ACHN (cell line): ENCODE data around the gene MRFAP1L1.
"Not testable (repeated sequence)": the region's sequence is repeated elsewhere in the genome, so short reads cannot be mapped to it uniquely, and the experiment has no call there.

Experiments used
- DNase-seq: peaks from one replicate; pipeline ENCODE4 v3.0.0-alpha.2; 2015
- in situ Hi-C: cut with HindIII; loops from 2 replicates; pipeline ENCODE4 v1.10.0; 2017; ENCODE audit warnings: low sequenced_read_pairs, low pct_ligation_motif_present, low pct_unique_long_range_greater_than_20kb

MRFAP1L1 gene

GRCh38 chr4:6740347-6740746 is 30.7 kb upstream of the MRFAP1L1 start:
- no peak for DNase-seq
- in situ Hi-C loops, result no loop called here

- in situ Hi-C loops, result no loop called here
- DNase-seq, result no peak
Measured at GRCh38 chr4:6739920-6740319, 30.3 kb upstream of the MRFAP1L1 start.

- no peak for DNase-seq
- in situ Hi-C loops, result no loop called here
Measured at GRCh38 chr4:6734165-6734786, 24.6 kb upstream of the MRFAP1L1 start.

- in situ Hi-C loops, result no loop called here
- DNase-seq, result no peak
Measured at GRCh38 chr4:6733358-6734164, 23.9 kb upstream of the MRFAP1L1 start.

- in situ Hi-C loops, result no loop called here
- DNase-seq, result peak; percentile 70
Measured at GRCh38 chr4:6732441-6733357, 23.0 kb upstream of the MRFAP1L1 start.

- in situ Hi-C loops, result no loop called here
- DNase-seq, result no peak
Measured at GRCh38 chr4:6731780-6732179, 22.1 kb upstream of the MRFAP1L1 start.

GRCh38 chr4:6731318-6731675 is 21.6 kb upstream of the MRFAP1L1 start:
- in situ Hi-C loops, result no loop called here
- DNase-seq, result no peak

- in situ Hi-C loops, result no loop called here
- DNase-seq, result no peak
Measured at GRCh38 chr4:6730603-6731317, 21.1 kb upstream of the MRFAP1L1 start.

GRCh38 chr4:6728320-6729029 is 18.8 kb upstream of the MRFAP1L1 start:
- in situ Hi-C loops, result no loop called here
- no peak for DNase-seq

GRCh38 chr4:6727943-6728250 is 18.2 kb upstream of the MRFAP1L1 start:
- in situ Hi-C loops, result no loop called here
- no peak for DNase-seq

- in situ Hi-C loops, result no loop called here
- DNase-seq, result no peak
Measured at GRCh38 chr4:6727081-6727942, 17.6 kb upstream of the MRFAP1L1 start.

- in situ Hi-C loops, DNase-seq: not testable (repeated sequence)
Measured at GRCh38 chr4:6725427-6725961, 15.8 kb upstream of the MRFAP1L1 start.

GRCh38 chr4:6724421-6725111 is 14.9 kb upstream of the MRFAP1L1 start:
- no peak for DNase-seq
- in situ Hi-C loops, result no loop called here

- no peak for DNase-seq
- in situ Hi-C loops, result no loop called here
Measured at GRCh38 chr4:6723851-6724250, 14.2 kb upstream of the MRFAP1L1 start.

- in situ Hi-C loops, result no loop called here
- no peak for DNase-seq
Measured at GRCh38 chr4:6722891-6723290, 13.2 kb upstream of the MRFAP1L1 start.

- in situ Hi-C loops, result no loop called here
- no peak for DNase-seq
Measured at GRCh38 chr4:6721121-6721520, 11.5 kb upstream of the MRFAP1L1 start.
